K562 (cell line): ENCODE measurements around the gene TRMT112. TPM values are rescaled to one million over a fixed set of nuclear protein-coding genes. Genes with fewer than 3 reads are reported as not detected.
A peak's percentile ranks its signal among the peaks of the same experiment; 100 is the strongest.

Source experiments
- ATAC-seq: fragments of 200-7000 bp; cut with Tn5 transposase; 3 replicates; pipeline ENCODE4 v1.9.1; 2020; ENCODE audit warnings: moderate library complexity
- BruUV-seq: library from RNA; stranded (reverse); fragments of 400-500 nt; replicated peaks from 2 replicates; lab custom pipeline; 2021; lab: Mats Ljungman, UMichigan
- CTCF ChIA-PET: fragments of 300-600 bp; formaldehyde crosslinking; extraction: SDS; loops from one replicate; lab custom pipeline; 2021; ENCODE audit warnings: low intra/inter-chr PET ratio; lab: Yijun Ruan, JAX
- POLR2A ChIA-PET: fragments of 300-600, 350-650 bp; sonication (Branson Sonifier 250); formaldehyde crosslinking; extraction: SDS; loops from one replicate; lab custom pipeline; 2021; ENCODE audit warnings: antibody characterized with exemption, inconsistent platforms; lab: Yijun Ruan, JAX
- DNase-seq, 4 experiments: peaks; one replicate each; pipeline versions ENCODE4 v3.0.0 to v3.0.0-alpha.2; 2011 to 2018; ENCODE audit warnings: low spot score in 3 of 4, mixed read lengths in 3 of 4; ENCODE audit errors: extremely low read depth in 1 of 4
- FAIRE-seq: peaks from 2 replicates; lab custom pipeline; 2011; peaks lifted over from hg19 to GRCh38; lab: Jason Lieb, UNC
- H2AFZ ChIP-seq: 2 replicates; pipeline ENCODE4 v1.6.0; 2011; ENCODE audit warnings: low read depth, low read length, control low read depth, inconsistent platforms
- H3K27ac ChIP-seq: fragments of 200-600 bp; 3 replicates; pipeline ENCODE4 v1.8.0; 2011; ENCODE audit warnings: low read depth, mild to moderate bottlenecking, control low read depth, inconsistent platforms, low read length, moderate library complexity, mixed read lengths; ENCODE audit errors: extremely low read depth
- H3K27me3 ChIP-seq, 2 experiments: fragments of 300-600 bp in 1 of 2; 2 replicates in 1 of 2; 3 replicates in 1 of 2; pipeline versions ENCODE4 v1.6.0 to v1.8.0; 2011; ENCODE audit warnings: inconsistent platforms in 2 of 2, low read length in 2 of 2, mild to moderate bottlenecking in 1 of 2, mixed read lengths in 1 of 2, moderate library complexity in 1 of 2; ENCODE audit not compliant: control insufficient read depth in 2 of 2, insufficient read depth in 2 of 2
- H3K36me3 ChIP-seq: fragments of 300-600 bp; 3 replicates; pipeline ENCODE4 v1.8.0; 2011; ENCODE audit warnings: mild to moderate bottlenecking, low read length, inconsistent platforms; ENCODE audit not compliant: control insufficient read depth, insufficient read depth
- H3K4me1 ChIP-seq, 2 experiments: fragments of 200-600 bp in 1 of 2; replicated peaks in 1 of 2; 2 replicates in 1 of 2; 3 replicates in 1 of 2; pipeline versions ENCODE4 v1.5.1 to v1.8.0; 2011; ENCODE audit warnings: inconsistent platforms in 2 of 2, low read length in 2 of 2, mild to moderate bottlenecking in 1 of 2, mixed read lengths in 1 of 2, moderate library complexity in 1 of 2; ENCODE audit not compliant: control insufficient read depth in 2 of 2, insufficient read depth in 2 of 2
- H3K4me2 ChIP-seq: 2 replicates; pipeline ENCODE4 v1.6.1; 2011; ENCODE audit warnings: low read length, control low read depth, inconsistent platforms, mixed read lengths; ENCODE audit not compliant: insufficient read depth
- H3K4me3 ChIP-seq: fragments of 200-600 bp; sonication (generic), shearing (Covaris generic); 2 replicates; pipeline ENCODE4 v1.5.1; 2016; ENCODE audit warnings: control low read depth, inconsistent platforms
- H3K79me2 ChIP-seq: fragments of 200-600 bp; 3 replicates; pipeline ENCODE4 v1.8.0; 2011; ENCODE audit warnings: low read length, inconsistent platforms; ENCODE audit not compliant: control insufficient read depth, insufficient read depth
- H3K9ac ChIP-seq, 2 experiments: 2 replicates each; pipeline versions ENCODE4 v1.6.0 to v1.6.1; 2011; ENCODE audit warnings: low read depth in 2 of 2, low read length in 2 of 2, control low read depth in 1 of 2, inconsistent platforms in 1 of 2, mild to moderate bottlenecking in 1 of 2, mixed read lengths in 1 of 2; ENCODE audit not compliant: insufficient read depth in 1 of 2
- H3K9me1 ChIP-seq: one replicate; pipeline ENCODE4 v1.6.0; 2011; ENCODE audit warnings: inconsistent platforms, mild to moderate bottlenecking, low read length, moderate library complexity; ENCODE audit not compliant: control insufficient read depth, insufficient read depth
- H3K9me3 ChIP-seq: replicated peaks from 2 replicates; pipeline ENCODE4 v1.5.1; 2011; ENCODE audit warnings: low read depth, low read length, inconsistent platforms; ENCODE audit not compliant: control insufficient read depth, insufficient read depth
- H4K20me1 ChIP-seq: replicated peaks from 2 replicates; pipeline ENCODE4 v1.6.1; 2011; ENCODE audit warnings: low read length, inconsistent platforms, mixed read lengths; ENCODE audit not compliant: control insufficient read depth, insufficient read depth
- CREB3L1 ChIP-seq: fragments of 450-650 bp; IDR thresholded peaks from 2 replicates; pipeline ENCODE4 v1.6.1; 2014; ENCODE audit warnings: low read depth, mild to moderate bottlenecking, moderate library complexity, borderline replicate concordance
- EHMT2 ChIP-seq: fragments of 450-650 bp; IDR thresholded peaks from 2 replicates; pipeline ENCODE4 v1.6.1; 2018; ENCODE audit warnings: antibody characterized with exemption
- NCOR1 ChIP-seq: fragments of 450-650 bp; IDR thresholded peaks from 2 replicates; pipeline ENCODE4 v1.6.1; 2016; ENCODE audit warnings: mild to moderate bottlenecking, moderate library complexity
- SMARCA4 ChIP-seq: fragments of 450-650 bp; IDR thresholded peaks from 2 replicates; pipeline ENCODE4 v1.6.1; 2016
- WGBS: fragments of 100-300 bp; shearing (Covaris generic); methylation state at CpG from one replicate; pipeline ENCODE4 v1.1.6; 2016; ENCODE audit warnings: low coverage, mixed read lengths; ENCODE audit not compliant: insufficient coverage; ENCODE audit errors: missing lambda C conversion rate; 5-methylcytosine and 5-hydroxymethylcytosine counted together
- in situ Hi-C: fragments of 300-500 bp; cut with MboI; formaldehyde crosslinking; loops from 4 replicates; pipeline ENCODE4 v1.15.0; 2018; ENCODE audit warnings: inconsistent platforms, mixed read lengths
- intact Hi-C: fragments of 100-400 bp; cut with micrococcal nuclease; formaldehyde crosslinking; loops from 2 replicates; pipeline ENCODE4 v1.14.2; 2022
- polyA plus RNA-seq, 8 experiments: library from polyadenylated mRNA; depleted of rRNA in 4 of 8; stranded (reverse) in 5 of 8; unstranded in 3 of 8; fragments of >200 nt; fragmentation: Nextera tagmentation in 2 of 8; fragmentation: Illumina TruSeq in 1 of 8; extraction: Ambion mirVana in 2 of 8; extraction: Trizol in 1 of 8; gene quantifications; 2 replicates each; pipeline versions ENCODE4 v1.2.1 to v1.2.3, GENCODE V29; 2011 to 2014; ENCODE audit warnings: inconsistent platforms in 1 of 8, missing spikeins in 1 of 8
- total RNA-seq, 7 experiments: library from RNA; depleted of rRNA in 6 of 7; stranded (reverse); fragments of >200 nt in 6 of 7; fragmentation: Illumina TruSeq in 2 of 7; extraction: Trizol in 2 of 7; gene quantifications; 2 replicates each; pipeline versions ENCODE4 v1.2.1 to v1.2.3, GENCODE V29; 2011 to 2021; ENCODE audit warnings: low replicate concordance in 1 of 7
- TF ChIP-seq, protein P1 (sequence below): fragments of 450-650 bp; IDR thresholded peaks from 2 replicates; pipeline ENCODE4 v1.6.1; 2018; ENCODE audit not compliant: partially characterized antibody
- TF ChIP-seq, protein P2 (sequence below): fragments of 450-650 bp; formaldehyde crosslinking; IDR thresholded peaks from 2 replicates; pipeline ENCODE4 v1.4.0; 2022; ENCODE audit warnings: missing genetic modification characterization
- TF ChIP-seq, protein P3 (sequence below): IDR thresholded peaks from 2 replicates; pipeline ENCODE4 v1.6.1; 2011; ENCODE audit warnings: borderline replicate concordance, low read depth, mild to moderate bottlenecking, moderate library complexity, low read length; ENCODE audit not compliant: insufficient read depth, poor library complexity, severe bottlenecking
- TF ChIP-seq, protein P4 (sequence below): fragments of 450-650 bp; formaldehyde crosslinking; conservative IDR thresholded peaks from 2 replicates; pipeline ENCODE4 v1.4.0; 2022; ENCODE audit warnings: mild to moderate bottlenecking, missing genetic modification characterization

The TRMT112 gene
- total and polyA plus RNA-seq, 9 of the 15 experiments (the other 6 are each of a cell fraction or from before 2014, with no cell fraction given), result 162 to 444 (median 300) TPM

DNA sequence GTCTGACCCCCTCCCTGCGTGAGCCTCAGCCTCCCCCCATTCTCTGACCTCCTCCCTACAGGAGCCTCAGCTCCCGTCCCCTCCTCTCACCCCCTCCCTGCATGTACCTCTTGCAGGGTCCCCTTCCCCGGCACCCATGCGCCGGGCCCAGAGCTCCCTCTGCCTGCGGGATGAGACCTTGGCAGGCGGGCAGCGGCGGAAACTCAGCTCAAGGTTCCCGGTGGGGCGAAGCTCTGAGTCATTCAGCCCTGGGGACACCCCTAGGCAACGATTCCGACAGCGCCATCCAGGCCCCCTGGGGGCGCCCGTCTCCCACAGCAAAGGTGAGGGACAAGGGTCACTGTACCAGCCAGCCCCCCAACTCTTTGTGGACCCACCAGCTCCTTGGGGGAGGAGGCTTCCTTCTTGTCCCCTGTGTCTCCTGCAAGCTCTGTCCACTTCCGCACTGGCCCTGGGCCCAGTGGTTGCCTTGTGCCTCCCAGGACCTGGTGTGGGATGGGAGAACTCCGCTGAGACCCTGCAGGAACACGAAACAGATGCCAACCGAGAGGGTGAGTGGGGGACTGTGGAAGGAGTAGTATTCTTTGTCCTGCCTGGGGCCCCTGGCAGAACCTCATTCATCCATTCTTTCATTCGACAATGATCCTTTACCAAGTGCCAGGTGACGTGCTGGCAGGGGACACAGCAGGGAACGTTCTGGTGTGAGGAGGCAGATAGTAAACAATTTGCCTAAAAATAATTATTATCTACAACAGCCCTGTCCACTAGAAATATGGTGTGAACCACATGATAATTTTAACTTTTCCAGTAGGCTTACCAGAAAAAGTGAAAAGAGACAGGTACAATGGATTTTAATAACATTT is 38.0 kb upstream of the TRMT112 start:
- POLR2A ChIA-PET, result interaction anchor here (0.6 to 3.0 kb wide), 15 partner anchors 9 to 1134 kb away, joined by 3 to 20 read pairs (median 4); partner anchors contain the start of genes NUDT22, PRDX5 and TRMT112
- ATAC-seq, result peak; percentile 81
- Histone ChIP-seq H3K27me3 (no peaks in the 10 kb centered on the region), H3K36me3 (peaks cover 6% of the 10 kb centered on the region; the same call in 1 of the 3 replicates), H3K9ac (peak overlapping the region; percentile 70 to 90), H3K4me3 (peak overlapping the region; percentile 35), H3K79me2 (peaks cover 24% of the 10 kb centered on the region), H3K27ac (peak overlapping the region; percentile 79), H4K20me1 (no peaks in the 10 kb centered on the region), H3K4me2 (peak overlapping the region; percentile 85), H3K9me1 (peaks cover 3% of the 10 kb centered on the region), H2AFZ (peak overlapping the region; percentile 97), H3K9me3 (no peaks in the 10 kb centered on the region), H3K4me1 (peaks cover 34 to 91% of the 10 kb centered on the region in 2 experiments)
- 8% methylated on average over 19 of the region's 23 CpGs for WGBS
- intact Hi-C loops (loop anchor here (1.0 to 5.0 kb wide), 9 partner anchors 20 to 292 kb away; partner anchors contain the start of genes FERMT3, STIP1 and TRMT112), in situ Hi-C loops (loop anchor here (5.0 kb wide), 1 partner anchor 302 kb away; no protein-coding TSS in a partner anchor)
- peak; percentile 92 to 95 (median 92) for DNase-seq
- TSS peak; percentile 76 for BruUV-seq
- CTCF ChIA-PET, result interaction anchor here (0.6 to 2.5 kb wide), 6 partner anchors 13 to 84 kb away, joined by 3 to 19 read pairs (median 4); partner anchors contain the start of genes PRDX5 and TRMT112
- FAIRE-seq, result peak; percentile 92
- TF ChIP-seq EHMT2 (peak; percentile 29; the same call in 1 of the 2 replicates), NCOR1 (no peak), CREB3L1 (peak; percentile 47; the same call in 1 of the 2 replicates), SMARCA4 (peak; percentile 88)
- TF ChIP-seq, protein P1, sequence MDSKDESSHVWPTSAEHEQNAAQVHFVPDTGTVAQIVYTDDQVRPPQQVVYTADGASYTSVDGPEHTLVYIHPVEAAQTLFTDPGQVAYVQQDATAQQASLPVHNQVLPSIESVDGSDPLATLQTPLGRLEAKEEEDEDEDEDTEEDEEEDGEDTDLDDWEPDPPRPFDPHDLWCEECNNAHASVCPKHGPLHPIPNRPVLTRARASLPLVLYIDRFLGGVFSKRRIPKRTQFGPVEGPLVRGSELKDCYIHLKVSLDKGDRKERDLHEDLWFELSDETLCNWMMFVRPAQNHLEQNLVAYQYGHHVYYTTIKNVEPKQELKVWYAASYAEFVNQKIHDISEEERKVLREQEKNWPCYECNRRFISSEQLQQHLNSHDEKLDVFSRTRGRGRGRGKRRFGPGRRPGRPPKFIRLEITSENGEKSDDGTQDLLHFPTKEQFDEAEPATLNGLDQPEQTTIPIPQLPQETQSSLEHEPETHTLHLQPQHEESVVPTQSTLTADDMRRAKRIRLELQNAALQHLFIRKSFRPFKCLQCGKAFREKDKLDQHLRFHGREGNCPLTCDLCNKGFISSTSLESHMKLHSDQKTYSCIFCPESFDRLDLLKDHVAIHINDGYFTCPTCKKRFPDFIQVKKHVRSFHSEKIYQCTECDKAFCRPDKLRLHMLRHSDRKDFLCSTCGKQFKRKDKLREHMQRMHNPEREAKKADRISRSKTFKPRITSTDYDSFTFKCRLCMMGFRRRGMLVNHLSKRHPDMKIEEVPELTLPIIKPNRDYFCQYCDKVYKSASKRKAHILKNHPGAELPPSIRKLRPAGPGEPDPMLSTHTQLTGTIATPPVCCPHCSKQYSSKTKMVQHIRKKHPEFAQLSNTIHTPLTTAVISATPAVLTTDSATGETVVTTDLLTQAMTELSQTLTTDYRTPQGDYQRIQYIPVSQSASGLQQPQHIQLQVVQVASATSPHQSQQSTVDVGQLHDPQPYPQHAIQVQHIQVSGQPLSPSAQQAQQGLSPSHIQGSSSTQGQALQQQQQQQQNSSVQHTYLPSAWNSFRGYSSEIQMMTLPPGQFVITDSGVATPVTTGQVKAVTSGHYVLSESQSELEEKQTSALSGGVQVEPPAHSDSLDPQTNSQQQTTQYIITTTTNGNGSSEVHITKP, result peak; percentile 47
- TF ChIP-seq, protein P2, sequence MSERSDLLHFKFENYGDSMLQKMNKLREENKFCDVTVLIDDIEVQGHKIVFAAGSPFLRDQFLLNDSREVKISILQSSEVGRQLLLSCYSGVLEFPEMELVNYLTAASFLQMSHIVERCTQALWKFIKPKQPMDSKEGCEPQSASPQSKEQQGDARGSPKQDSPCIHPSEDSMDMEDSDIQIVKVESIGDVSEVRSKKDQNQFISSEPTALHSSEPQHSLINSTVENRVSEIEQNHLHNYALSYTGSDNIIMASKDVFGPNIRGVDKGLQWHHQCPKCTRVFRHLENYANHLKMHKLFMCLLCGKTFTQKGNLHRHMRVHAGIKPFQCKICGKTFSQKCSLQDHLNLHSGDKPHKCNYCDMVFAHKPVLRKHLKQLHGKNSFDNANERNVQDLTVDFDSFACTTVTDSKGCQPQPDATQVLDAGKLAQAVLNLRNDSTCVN (CRISPR knock-in tag), result no peak
- TF ChIP-seq, protein P3, sequence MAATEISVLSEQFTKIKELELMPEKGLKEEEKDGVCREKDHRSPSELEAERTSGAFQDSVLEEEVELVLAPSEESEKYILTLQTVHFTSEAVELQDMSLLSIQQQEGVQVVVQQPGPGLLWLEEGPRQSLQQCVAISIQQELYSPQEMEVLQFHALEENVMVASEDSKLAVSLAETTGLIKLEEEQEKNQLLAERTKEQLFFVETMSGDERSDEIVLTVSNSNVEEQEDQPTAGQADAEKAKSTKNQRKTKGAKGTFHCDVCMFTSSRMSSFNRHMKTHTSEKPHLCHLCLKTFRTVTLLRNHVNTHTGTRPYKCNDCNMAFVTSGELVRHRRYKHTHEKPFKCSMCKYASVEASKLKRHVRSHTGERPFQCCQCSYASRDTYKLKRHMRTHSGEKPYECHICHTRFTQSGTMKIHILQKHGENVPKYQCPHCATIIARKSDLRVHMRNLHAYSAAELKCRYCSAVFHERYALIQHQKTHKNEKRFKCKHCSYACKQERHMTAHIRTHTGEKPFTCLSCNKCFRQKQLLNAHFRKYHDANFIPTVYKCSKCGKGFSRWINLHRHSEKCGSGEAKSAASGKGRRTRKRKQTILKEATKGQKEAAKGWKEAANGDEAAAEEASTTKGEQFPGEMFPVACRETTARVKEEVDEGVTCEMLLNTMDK, result peak; percentile 97
- TF ChIP-seq, protein P4, sequence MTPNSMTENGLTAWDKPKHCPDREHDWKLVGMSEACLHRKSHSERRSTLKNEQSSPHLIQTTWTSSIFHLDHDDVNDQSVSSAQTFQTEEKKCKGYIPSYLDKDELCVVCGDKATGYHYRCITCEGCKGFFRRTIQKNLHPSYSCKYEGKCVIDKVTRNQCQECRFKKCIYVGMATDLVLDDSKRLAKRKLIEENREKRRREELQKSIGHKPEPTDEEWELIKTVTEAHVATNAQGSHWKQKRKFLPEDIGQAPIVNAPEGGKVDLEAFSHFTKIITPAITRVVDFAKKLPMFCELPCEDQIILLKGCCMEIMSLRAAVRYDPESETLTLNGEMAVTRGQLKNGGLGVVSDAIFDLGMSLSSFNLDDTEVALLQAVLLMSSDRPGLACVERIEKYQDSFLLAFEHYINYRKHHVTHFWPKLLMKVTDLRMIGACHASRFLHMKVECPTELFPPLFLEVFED, result no peak
